Vagina (tissue), 2 donors: ENCODE data around the gene TAL1.

Experiments used
- CTCF ChIP-seq, 3 experiments: fragments of 450-650 bp in 2 of 3; fragments of 200-600 bp in 1 of 3; sonication (generic) in 1 of 3; IDR thresholded peaks; one replicate each; pipeline ENCODE4 v1.5.1; 2017 to 2019; ENCODE audit warnings: antibody characterized with exemption in 3 of 3, mild to moderate bottlenecking in 2 of 3, moderate library complexity in 2 of 3
- POLR2A ChIP-seq, 2 donors: fragments of 450-650 bp; IDR thresholded peaks; one replicate each; pipeline ENCODE4 v1.6.1; 2017; ENCODE audit warnings: antibody characterized with exemption in 2 of 2, mild to moderate bottlenecking in 2 of 2, moderate library complexity in 2 of 2
- POLR2AphosphoS5 ChIP-seq, 2 donors: sonication (generic); formaldehyde crosslinking; IDR thresholded peaks; one replicate each; pipeline ENCODE4 v1.9.0; 2017; ENCODE audit warnings: antibody characterized with exemption in 2 of 2, mild to moderate bottlenecking in 2 of 2, low read depth in 1 of 2; ENCODE audit not compliant: insufficient read depth in 1 of 2

DNA sequence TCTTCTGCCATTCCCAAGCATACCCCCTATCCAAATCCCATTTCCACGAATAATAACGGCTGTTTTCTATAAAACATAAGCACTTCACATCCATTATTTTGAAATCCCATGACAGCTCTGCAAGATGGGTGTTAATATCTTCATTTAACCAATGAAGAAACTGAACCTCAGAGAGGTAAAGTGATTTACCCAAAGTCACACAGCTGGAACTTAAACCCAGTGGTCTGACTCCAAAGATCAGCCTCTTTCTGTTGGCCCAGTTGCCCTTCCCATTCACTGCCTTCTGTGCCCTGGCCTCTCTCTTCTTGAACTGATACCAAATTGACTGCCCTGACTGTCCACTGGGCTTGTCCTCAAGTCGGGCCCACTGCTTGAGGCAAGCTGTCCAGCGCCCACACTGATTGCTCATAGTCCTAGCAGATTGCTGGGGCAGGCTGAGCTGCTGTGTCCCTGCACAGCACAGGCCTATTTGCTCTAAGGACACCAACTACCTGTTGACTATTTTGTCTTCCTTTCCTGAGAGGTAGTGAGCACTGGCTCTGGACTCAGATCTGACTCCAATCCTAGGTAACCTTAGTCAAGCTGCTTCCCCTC lies 19.3 kb downstream of the TAL1 start:
- TF ChIP-seq POLR2AphosphoS5 (IDR thresholded peaks at IDR 0.05; ENCODE audit: insufficient read depth in 1 of 2, low read depth in 1 of 2) = no peak
- TF ChIP-seq CTCF (IDR thresholded peaks at IDR 0.05) = no peak
- no peak for TF ChIP-seq POLR2A (IDR thresholded peaks at IDR 0.05)
